ENCODE measurements around the gene UBXN4.
A peak's percentile ranks its signal among the peaks of the same experiment; 100 is the strongest.

The UBXN4 gene

DNA sequence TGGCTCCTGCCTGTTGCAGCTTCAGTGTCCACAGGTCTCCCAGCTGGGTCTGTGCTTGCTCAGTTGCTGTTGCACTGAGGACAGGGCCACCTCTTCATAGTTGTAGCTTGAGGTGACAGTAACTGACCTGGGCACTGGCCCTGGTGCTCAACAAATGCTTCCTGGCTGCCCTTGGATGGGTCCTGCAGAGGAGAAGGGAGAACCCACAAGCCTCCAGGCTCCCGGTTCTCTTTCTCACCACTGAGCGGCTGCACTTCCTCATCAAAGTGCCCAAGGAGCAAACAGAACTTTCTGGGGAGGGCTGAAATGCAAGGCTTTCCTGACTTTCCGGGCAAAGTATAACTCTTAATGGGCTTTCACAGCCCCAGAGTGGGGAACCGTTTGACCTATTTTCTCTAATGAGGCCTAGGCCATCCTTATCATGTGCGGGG is 56.6 kb downstream of the UBXN4 start:
- Histone ChIP-seq H3K9me2 (ENCODE audit: low read depth, low read length) (no peaks in the 10 kb centered on the region), H2AFZ (ENCODE audit: low read length) (peak overlapping the region; percentile 96), H3K36me3 (ENCODE audit: insufficient read depth, low read length) (peaks cover 10% of the 10 kb centered on the region; the same call in 1 of the 2 replicates), H3K27ac (ENCODE audit: low read depth, low read length, poor library complexity, severe bottlenecking) (peak overlapping the region; percentile 75), H3F3A (ENCODE audit: insufficient read depth, low read length) (no peaks in the 10 kb centered on the region), H3K4me2 (ENCODE audit: low read length) (peak overlapping the region; percentile 10), H4K20me1 (ENCODE audit: insufficient read depth, low read length) (no peaks in the 10 kb centered on the region), H3K27me3 (ENCODE audit: insufficient read depth, low read length) (no peaks in the 10 kb centered on the region), H3K4me1 (ENCODE audit: insufficient read depth, low read length, severe bottlenecking) (peaks cover 37% of the 10 kb centered on the region), H3K79me2 (ENCODE audit: insufficient read depth, low read length) (no peaks in the 10 kb centered on the region), H3K9me3 (ENCODE audit: low read length) (0 out of 2 replicates have a peak, but pooled peaks cover 11% of the 10 kb centered on the region), H3K9ac (ENCODE audit: low read length) (peak overlapping the region; percentile 37), H3K4me3 (ENCODE audit: low read depth, low read length, poor library complexity, severe bottlenecking) (peak overlapping the region; percentile 6)
- TF ChIP-seq, protein P1, sequence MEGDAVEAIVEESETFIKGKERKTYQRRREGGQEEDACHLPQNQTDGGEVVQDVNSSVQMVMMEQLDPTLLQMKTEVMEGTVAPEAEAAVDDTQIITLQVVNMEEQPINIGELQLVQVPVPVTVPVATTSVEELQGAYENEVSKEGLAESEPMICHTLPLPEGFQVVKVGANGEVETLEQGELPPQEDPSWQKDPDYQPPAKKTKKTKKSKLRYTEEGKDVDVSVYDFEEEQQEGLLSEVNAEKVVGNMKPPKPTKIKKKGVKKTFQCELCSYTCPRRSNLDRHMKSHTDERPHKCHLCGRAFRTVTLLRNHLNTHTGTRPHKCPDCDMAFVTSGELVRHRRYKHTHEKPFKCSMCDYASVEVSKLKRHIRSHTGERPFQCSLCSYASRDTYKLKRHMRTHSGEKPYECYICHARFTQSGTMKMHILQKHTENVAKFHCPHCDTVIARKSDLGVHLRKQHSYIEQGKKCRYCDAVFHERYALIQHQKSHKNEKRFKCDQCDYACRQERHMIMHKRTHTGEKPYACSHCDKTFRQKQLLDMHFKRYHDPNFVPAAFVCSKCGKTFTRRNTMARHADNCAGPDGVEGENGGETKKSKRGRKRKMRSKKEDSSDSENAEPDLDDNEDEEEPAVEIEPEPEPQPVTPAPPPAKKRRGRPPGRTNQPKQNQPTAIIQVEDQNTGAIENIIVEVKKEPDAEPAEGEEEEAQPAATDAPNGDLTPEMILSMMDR (IDR thresholded peaks at IDR 0.05; ENCODE audit: low read length) = no peak
- no peak for TF ChIP-seq EZH2 (IDR thresholded peaks at IDR 0.05; ENCODE audit: borderline replicate concordance, low read length)

- no peak for TF ChIP-seq EZH2 (IDR thresholded peaks at IDR 0.05; ENCODE audit: borderline replicate concordance, low read length)
- TF ChIP-seq, protein P1 (IDR thresholded peaks at IDR 0.05; ENCODE audit: low read length) = peak; percentile 57
- H3K9me3 ChIP-seq (ENCODE audit: low read length) = 0 out of 2 replicates have a peak, but pooled peaks cover 11% of the 10 kb centered on the region
- peak overlapping the region; percentile 37; the same call in 1 of the 2 replicates for H3K9ac ChIP-seq (ENCODE audit: low read length)
- H3K4me1 ChIP-seq (ENCODE audit: insufficient read depth, low read length, severe bottlenecking) = peaks cover 32% of the 10 kb centered on the region
- no peaks in the 10 kb centered on the region for H3K79me2 ChIP-seq (ENCODE audit: insufficient read depth, low read length)
- H3K27me3 ChIP-seq (ENCODE audit: insufficient read depth, low read length) = no peaks in the 10 kb centered on the region
- H2AFZ ChIP-seq (ENCODE audit: low read length) = peak overlapping the region; percentile 96
- H3K27ac ChIP-seq (ENCODE audit: low read depth, low read length, poor library complexity, severe bottlenecking) = peak overlapping the region; percentile 75
- H3K4me2 ChIP-seq (ENCODE audit: low read length) = peak overlapping the region; percentile 10; the same call in 1 of the 2 replicates
- no peaks in the 10 kb centered on the region for H4K20me1 ChIP-seq (ENCODE audit: insufficient read depth, low read length)
- no peak overlapping the region for H3K4me3 ChIP-seq (ENCODE audit: low read depth, low read length, poor library complexity, severe bottlenecking)
- H3K36me3 ChIP-seq (ENCODE audit: insufficient read depth, low read length) = peaks cover 10% of the 10 kb centered on the region; the same call in 1 of the 2 replicates
- no peaks in the 10 kb centered on the region for H3F3A ChIP-seq (ENCODE audit: insufficient read depth, low read length)
- no peaks in the 10 kb centered on the region for H3K9me2 ChIP-seq (ENCODE audit: low read depth, low read length)
Observed at GRCh38 chr2:135798762-135799161, 57.1 kb downstream of the UBXN4 start.

DNA sequence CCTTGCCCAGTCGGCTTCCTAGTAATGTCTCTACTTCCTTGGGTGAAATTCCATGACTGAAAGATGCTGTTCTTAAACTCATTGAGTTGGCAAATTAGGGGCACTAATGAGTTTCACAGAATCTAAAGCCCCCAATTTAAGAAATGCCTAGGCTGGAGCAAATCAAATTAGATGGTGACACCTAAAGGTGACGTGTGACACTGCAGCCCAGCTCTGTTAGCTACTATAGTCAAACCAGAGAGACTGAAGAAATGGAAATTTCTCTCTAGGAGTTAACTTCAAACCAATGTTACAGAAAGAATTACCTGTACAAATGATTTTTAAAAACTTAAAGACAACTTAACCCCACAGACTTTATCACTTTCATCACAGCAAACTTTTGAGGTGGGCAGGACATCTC is 58.1 kb downstream of the UBXN4 start:
- no peak overlapping the region for H3K9ac ChIP-seq (ENCODE audit: low read length)
- H3K4me1 ChIP-seq (ENCODE audit: insufficient read depth, low read length, severe bottlenecking) = peaks cover 26% of the 10 kb centered on the region
- no peaks in the 10 kb centered on the region for H3F3A ChIP-seq (ENCODE audit: insufficient read depth, low read length)
- H3K4me2 ChIP-seq (ENCODE audit: low read length) = no peak overlapping the region
- no peak overlapping the region for H2AFZ ChIP-seq (ENCODE audit: low read length)
- H3K79me2 ChIP-seq (ENCODE audit: insufficient read depth, low read length) = no peaks in the 10 kb centered on the region
- H3K27ac ChIP-seq (ENCODE audit: low read depth, low read length, poor library complexity, severe bottlenecking) = no peak overlapping the region
- H3K4me3 ChIP-seq (ENCODE audit: low read depth, low read length, poor library complexity, severe bottlenecking) = no peak overlapping the region
- no peaks in the 10 kb centered on the region for H3K9me2 ChIP-seq (ENCODE audit: low read depth, low read length)
- no peaks in the 10 kb centered on the region for H4K20me1 ChIP-seq (ENCODE audit: insufficient read depth, low read length)
- TF ChIP-seq, protein P1 (IDR thresholded peaks at IDR 0.05; ENCODE audit: low read length) = peak; percentile 39; the same call in 1 of the 2 replicates
- TF ChIP-seq EZH2 (IDR thresholded peaks at IDR 0.05; ENCODE audit: borderline replicate concordance, low read length) = no peak
- no peaks in the 10 kb centered on the region for H3K27me3 ChIP-seq (ENCODE audit: insufficient read depth, low read length)
- 0 out of 2 replicates have a peak, but pooled peaks cover 11% of the 10 kb centered on the region for H3K9me3 ChIP-seq (ENCODE audit: low read length)
- peaks cover 10% of the 10 kb centered on the region; the same call in 1 of the 2 replicates for H3K36me3 ChIP-seq (ENCODE audit: insufficient read depth, low read length)

Measured in OCI-LY1 (cell line).